SK-N-SH treated with all-trans-retinoic acid at 6 μM for 48 hours (cell line): ENCODE results near the gene FAM174C.

Experiments
- ATAC-seq: fragments of 200-7000 bp; cut with Tn5 transposase; 3 replicates; pipeline ENCODE4 v1.9.1; 2020; ENCODE audit warnings: mild to moderate bottlenecking, moderate library complexity
- ARNTL ChIP-seq: fragments of 450-650 bp; formaldehyde crosslinking; IDR thresholded peaks from 2 replicates; pipeline ENCODE4 v1.5.0; 2020; ENCODE audit warnings: low read depth, mild to moderate bottlenecking, moderate library complexity, borderline replicate concordance
- BACH2 ChIP-seq: fragments of 250-450 bp; sonication (Bioruptor Pico); IDR thresholded peaks from 2 replicates; pipeline ENCODE4 v1.9.0; 2021; ENCODE audit warnings: mild to moderate bottlenecking, borderline replicate concordance
- CREB5 ChIP-seq: fragments of 250-450 bp; sonication (Bioruptor Pico); IDR thresholded peaks from 2 replicates; pipeline ENCODE4 v1.5.1; 2020; ENCODE audit warnings: low read depth, mild to moderate bottlenecking, moderate library complexity
- CSDC2 ChIP-seq: fragments of 250-450 bp; sonication (Bioruptor Pico); IDR thresholded peaks from 2 replicates; pipeline ENCODE4 v1.5.0; 2020; ENCODE audit warnings: mild to moderate bottlenecking, moderate library complexity
- CSRNP3 ChIP-seq: fragments of 250-450 bp; sonication (Bioruptor Pico); IDR thresholded peaks from 2 replicates; pipeline ENCODE4 v1.5.1; 2021; ENCODE audit warnings: mild to moderate bottlenecking, moderate library complexity
- ESRRG ChIP-seq: fragments of 250-450 bp; sonication (Bioruptor Pico); IDR thresholded peaks from 2 replicates; pipeline ENCODE4 v1.6.1; 2021; ENCODE audit warnings: mild to moderate bottlenecking
- GLIS3 ChIP-seq: fragments of 250-450 bp; sonication (Bioruptor Pico); IDR thresholded peaks from 2 replicates; pipeline ENCODE4 v1.5.0; 2020; ENCODE audit warnings: mild to moderate bottlenecking, moderate library complexity
- OSR1 ChIP-seq: fragments of 250-450 bp; sonication (Bioruptor Pico); IDR thresholded peaks from 2 replicates; pipeline ENCODE4 v1.8.0; 2022; ENCODE audit warnings: moderate library complexity, mild to moderate bottlenecking, inconsistent platforms
- PATZ1 ChIP-seq: fragments of 250-450 bp; sonication (Bioruptor Pico); IDR thresholded peaks from 2 replicates; pipeline ENCODE4 v1.8.0; 2020; ENCODE audit warnings: mild to moderate bottlenecking, moderate library complexity, borderline replicate concordance
- PPARA ChIP-seq: fragments of 250-450 bp; sonication (Bioruptor Pico); IDR thresholded peaks from 2 replicates; pipeline ENCODE4 v1.5.0; 2020; ENCODE audit warnings: mild to moderate bottlenecking, borderline replicate concordance
- SNAI2 ChIP-seq: fragments of 250-450 bp; sonication (Bioruptor Pico); IDR thresholded peaks from 2 replicates; pipeline ENCODE4 v1.5.0; 2020; ENCODE audit warnings: mild to moderate bottlenecking, moderate library complexity
- TCF4 ChIP-seq: fragments of 250-450 bp; sonication (Bioruptor Pico); IDR thresholded peaks from 2 replicates; pipeline ENCODE4 v1.8.0; 2021; ENCODE audit warnings: mild to moderate bottlenecking, moderate library complexity, borderline replicate concordance
- TSHZ2 ChIP-seq: fragments of 250-450 bp; sonication (Bioruptor Pico); IDR thresholded peaks from 2 replicates; pipeline ENCODE4 v1.5.0; 2020; ENCODE audit warnings: mild to moderate bottlenecking, moderate library complexity
- ZC3H10 ChIP-seq: fragments of 250-450 bp; sonication (Bioruptor Pico); IDR thresholded peaks from 2 replicates; pipeline ENCODE4 v1.5.1; 2021; ENCODE audit warnings: mild to moderate bottlenecking, moderate library complexity
- ZFP3 ChIP-seq: fragments of 250-450 bp; sonication (Bioruptor Pico); IDR thresholded peaks from 2 replicates; pipeline ENCODE4 v1.5.0; 2020; ENCODE audit warnings: mild to moderate bottlenecking, moderate library complexity
- ZFP30 ChIP-seq: fragments of 450-650 bp; formaldehyde crosslinking; IDR thresholded peaks from 2 replicates; pipeline ENCODE4 v1.5.0; 2022; ENCODE audit warnings: mild to moderate bottlenecking, moderate library complexity
- ZNF565 ChIP-seq: fragments of 450-650 bp; formaldehyde crosslinking; conservative IDR thresholded peaks from 2 replicates; pipeline ENCODE4 v1.5.0; 2020; ENCODE audit warnings: low read depth, mild to moderate bottlenecking, moderate library complexity
- ZNF70 ChIP-seq: fragments of 450-650 bp; formaldehyde crosslinking; IDR thresholded peaks from 2 replicates; pipeline ENCODE4 v1.5.0; 2020; ENCODE audit warnings: mild to moderate bottlenecking, moderate library complexity
- ZNF8 ChIP-seq: fragments of 450-650 bp; formaldehyde crosslinking; IDR thresholded peaks from 2 replicates; pipeline ENCODE4 v1.5.0; 2020; ENCODE audit warnings: mild to moderate bottlenecking, moderate library complexity

The FAM174C gene

GRCh38 chr19:1276628-1277022 is 1.3 kb downstream of the FAM174C start (continued):
- no peak for TF ChIP-seq PATZ1 (CRISPR knock-in tag)
- TF ChIP-seq ESRRG, result no peak
- no peak for TF ChIP-seq ARNTL (CRISPR knock-in tag)

GRCh38 chr19:1277061-1277460 is 1.7 kb downstream of the FAM174C start:
- TF ChIP-seq ZFP3 (CRISPR knock-in tag) (no peak), CSDC2 (CRISPR knock-in tag) (no peak), ZNF565 (no peak), BACH2 (CRISPR knock-in tag) (no peak), CREB5 (no peak), ZNF70 (no peak), CSRNP3 (CRISPR knock-in tag) (no peak), GLIS3 (CRISPR knock-in tag) (no peak), PATZ1 (CRISPR knock-in tag) (no peak), ZC3H10 (CRISPR knock-in tag) (no peak), TSHZ2 (CRISPR knock-in tag) (no peak), ZNF8 (CRISPR knock-in tag) (no peak), ARNTL (CRISPR knock-in tag) (no peak), OSR1 (CRISPR knock-in tag) (no peak), SNAI2 (CRISPR knock-in tag) (no peak)
- ATAC-seq, result no peak

- no peak for ATAC-seq
- TF ChIP-seq ZNF565 (no peak), TCF4 (no peak), ZFP30 (no peak), PPARA (CRISPR knock-in tag) (no peak), ESRRG (no peak), SNAI2 (CRISPR knock-in tag) (no peak), CSDC2 (CRISPR knock-in tag) (no peak), CSRNP3 (CRISPR knock-in tag) (no peak), ZFP3 (CRISPR knock-in tag) (no peak)
- TF ChIP-seq, all 23 proteins: peak for 0
These were observed 2.7 kb downstream of the FAM174C start for GRCh38 chr19:1278074-1278473.
